CD4-positive, alpha-beta T cell treated with Interleukin-6 at 100 ng/mL for 8 hours (primary cell): Measurements from ENCODE around the gene DUSP8.
A peak's percentile ranks its signal among the peaks of the same experiment; 100 is the strongest.

ENCODE experiments used
- DNase-seq: peaks from one replicate; pipeline ENCODE4 v3.0.0-alpha.2; 2020; ENCODE audit warnings: mixed read lengths, low spot score

The DUSP8 gene

DNA sequence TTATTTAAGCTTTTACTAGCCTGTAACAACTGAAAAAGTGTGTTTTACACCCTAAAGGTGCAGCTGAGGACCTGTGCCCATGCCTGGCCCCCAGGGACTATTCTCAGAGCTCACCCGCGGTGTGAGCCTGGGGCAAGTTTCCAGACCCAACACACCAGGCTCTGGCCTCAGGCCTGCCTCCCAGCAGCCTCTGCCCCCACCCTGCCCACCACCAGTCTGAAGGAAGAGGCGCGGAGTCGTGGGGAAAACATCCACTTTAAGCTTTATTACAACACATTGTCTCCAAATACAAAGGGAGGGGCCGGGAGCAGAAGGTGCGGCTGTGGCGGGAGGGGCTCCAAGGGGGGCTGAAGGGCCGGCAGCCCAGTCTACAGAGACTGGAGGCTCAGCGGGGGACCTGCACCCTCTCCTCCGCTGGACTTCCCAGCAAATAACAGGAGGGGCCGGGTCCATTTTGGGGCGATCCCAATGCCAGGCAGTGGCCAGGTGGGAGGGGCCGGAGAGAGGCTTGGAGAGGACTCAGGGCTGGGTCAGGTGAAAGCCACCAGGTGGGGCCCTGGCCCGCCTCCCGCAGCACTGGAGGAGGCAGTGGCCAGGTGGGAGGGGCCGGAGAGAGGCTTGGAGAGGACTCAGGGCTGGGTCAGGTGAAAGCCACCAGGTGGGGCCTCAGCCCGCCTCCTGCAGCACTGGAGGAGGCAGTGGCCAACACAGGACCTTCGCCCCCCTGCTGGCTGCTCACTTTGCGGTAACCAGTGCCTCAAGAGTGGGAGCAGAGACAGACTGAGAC, 18.1 kb downstream of the DUSP8 start:
- DNase-seq, result no peak

DNA sequence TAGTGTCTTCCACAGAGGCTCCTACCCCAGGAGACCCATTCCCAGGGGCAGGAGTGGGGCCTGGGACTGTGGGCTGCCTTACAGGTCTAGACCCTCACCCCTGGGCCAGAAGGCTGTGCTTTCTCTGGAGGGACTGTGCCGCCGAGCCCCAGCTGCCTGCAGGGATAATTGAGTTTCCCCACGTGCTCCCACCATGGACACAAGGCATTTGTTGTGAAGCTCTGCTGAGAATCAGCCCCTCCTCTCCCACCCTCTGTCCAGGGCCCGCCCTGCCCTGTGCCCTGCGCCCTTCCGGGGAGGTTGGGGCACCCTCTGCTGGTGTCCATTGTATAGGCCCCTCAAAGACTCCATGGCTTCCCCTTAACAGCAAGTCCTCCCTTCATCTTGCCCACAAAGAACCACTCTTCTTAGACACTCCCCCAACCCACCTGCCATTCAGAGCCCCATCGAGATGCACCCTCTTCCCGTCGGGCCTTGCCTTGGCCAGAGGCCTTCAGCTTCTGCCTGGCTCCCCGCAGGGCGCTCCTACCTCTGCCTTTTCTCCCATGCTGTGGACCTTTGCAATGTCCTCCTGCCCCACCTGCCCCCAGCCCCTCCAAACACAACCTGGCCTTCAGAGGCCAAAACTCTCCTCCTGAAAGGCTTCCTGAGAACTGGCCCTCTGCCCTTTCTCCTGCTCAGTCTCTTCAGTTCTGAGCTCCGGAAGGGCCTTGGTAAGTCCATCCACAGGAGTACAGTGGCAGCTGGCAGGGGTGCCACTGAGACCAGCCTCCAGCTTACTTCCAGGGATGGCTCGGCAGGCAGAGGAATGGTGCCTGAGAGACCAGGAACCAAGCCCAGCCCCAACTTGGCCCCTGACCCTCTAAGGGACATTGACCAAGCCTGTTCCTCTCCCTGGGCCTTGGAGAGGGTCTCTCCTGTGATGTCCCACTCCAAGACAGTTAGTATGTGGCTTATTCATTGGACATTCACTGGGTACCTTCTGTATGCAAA, 22.4 kb downstream of the DUSP8 start:
- no peak for DNase-seq

DNA sequence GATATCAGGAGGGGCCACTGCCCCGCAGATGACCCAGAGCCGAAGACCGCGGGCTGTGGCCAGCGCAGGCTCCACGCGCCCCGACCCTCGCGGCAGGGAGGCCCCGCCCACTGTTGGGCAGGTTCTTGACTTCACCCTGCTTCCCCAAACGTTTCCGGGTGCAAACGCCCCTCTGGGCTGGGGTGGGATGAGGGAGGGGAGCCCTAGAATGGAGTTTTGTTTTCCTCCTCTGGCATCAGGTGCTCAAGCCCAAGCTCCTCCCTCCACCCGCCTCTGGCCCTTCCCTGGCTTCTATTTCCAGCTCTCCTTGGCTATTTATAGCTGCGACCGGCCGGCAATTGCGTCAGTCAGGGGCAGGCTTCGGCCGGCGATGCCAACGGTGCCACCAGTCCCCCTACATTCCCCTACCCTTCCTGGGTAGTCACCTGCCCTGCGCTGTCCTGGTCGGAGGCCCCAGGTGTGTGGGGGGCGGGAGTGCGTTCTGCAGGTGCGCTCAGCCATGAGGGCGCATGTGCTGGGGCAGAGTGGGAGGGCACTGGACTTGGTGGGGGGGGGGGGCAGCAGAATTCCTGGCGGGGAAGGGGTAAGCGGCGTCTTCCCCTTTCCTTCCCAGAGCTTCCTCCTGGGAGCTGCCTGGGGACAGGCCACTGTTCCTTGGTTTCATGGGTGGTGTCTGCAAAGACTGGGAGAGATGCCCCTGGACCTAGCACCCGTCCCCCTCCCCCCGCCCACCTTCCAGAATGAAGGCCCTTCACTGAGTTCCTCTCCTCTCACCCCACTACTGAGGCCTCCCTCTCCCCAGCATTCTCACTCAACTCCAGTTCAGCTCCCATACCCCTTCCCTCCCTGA, 23.6 kb downstream of the DUSP8 start:
- DNase-seq, result no peak

DNA sequence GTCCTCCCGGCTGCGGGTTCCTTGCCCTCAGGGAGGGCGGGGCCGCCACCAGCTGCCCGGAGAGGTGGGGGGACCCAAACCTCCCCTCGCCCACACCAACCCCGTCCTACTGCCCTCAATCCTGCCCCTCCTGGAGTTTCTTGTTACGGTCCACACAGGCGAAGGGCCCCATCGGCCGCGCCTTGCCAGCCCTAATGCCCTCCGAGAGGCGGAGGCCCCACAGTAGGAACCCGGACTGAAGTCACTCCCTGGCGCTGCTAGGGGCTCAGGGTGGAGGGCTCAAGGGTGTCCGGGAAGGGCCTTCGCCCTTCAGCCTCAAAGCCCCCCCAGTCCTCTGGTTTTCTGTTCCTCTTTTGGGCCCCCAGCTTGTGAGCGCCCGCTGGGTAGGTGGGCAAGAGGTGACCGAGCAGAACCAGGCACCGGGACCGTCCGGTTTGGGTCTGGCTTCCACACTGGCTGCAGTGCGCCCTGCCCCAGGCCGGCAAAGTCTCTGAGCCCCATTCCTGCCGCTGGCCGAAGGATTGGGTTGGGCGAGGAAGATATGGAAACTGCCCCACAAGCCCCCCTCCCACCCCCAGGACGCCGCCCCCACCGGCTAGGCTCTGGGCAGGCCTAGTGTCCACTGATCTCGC, 24.5 kb downstream of the DUSP8 start:
- DNase-seq, result no peak

DNA sequence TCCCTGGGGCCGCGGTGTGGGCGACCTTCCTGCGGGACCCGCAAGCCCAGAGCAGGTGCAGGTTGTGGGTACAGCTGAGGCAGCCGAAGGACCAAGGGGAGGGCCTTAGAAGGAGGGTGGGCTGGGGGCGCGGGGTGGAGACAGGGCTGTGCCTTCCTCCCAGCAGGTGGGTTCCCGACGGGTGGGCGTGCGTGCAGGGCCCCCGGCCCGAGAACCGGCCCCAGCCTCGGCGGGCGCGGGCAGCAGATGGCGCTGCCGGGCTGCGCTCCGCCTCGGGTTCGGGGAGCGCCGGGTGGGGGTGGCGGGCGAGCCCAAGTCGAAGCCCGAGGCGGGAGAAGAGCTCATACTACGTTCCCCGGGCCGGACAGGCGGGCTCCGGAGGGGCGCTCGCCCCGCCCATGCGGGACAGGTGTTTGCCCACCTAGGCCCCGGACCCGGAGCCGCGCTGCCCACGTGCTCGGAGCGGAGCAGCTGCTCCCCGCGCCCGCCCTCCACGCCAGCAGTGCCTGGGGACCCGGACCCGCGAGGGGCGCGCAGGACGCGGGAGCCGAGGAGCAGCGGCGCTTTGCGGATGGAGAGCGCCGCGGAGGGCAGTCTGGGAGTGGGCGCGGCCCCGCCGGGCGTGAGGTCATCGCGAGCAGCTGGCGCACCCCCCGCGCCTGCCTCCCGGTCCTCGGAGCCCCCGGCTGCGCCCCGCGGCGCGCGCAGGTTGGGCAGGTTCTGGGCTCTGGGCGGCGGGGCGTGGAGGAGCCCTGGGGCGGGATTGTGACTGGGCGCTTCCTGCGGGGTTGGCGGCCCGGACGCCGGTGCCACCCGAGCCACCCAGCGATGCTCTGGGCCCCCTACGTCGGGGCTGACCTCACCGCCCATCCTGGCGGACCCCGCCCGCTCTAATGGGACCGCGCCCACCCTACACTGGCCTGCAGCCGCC, 25.3 kb downstream of the DUSP8 start:
- DNase-seq, result peak; percentile 26

DNA sequence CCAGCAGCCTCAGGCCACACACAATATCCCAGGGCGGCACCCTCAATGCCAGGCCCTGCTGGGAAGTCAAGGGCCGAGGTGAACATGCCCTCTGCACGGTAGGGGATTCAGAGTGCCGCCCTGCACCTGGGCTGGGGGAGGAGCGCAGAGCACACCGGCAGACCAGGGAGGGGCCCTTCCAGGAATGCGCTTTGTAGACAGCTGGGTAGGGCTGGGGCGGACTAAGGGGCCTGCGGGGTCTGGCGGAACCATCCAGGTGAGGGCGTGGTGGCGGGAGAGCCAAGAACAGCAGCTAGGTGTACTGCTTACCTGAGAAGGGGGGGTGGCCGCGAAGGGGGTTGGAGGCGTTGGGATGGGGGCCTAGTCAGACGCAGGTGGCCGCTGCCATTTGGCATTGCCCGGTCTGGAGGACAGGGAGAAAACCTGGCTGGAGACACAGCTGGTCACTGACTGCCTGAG, 26.0 kb downstream of the DUSP8 start:
- DNase-seq, result no peak

GRCh38 chr11:1545432-1545831, 26.6 kb downstream of the DUSP8 start:
- no peak for DNase-seq

- DNase-seq, result no peak
These were observed 27.5 kb downstream of the DUSP8 start for GRCh38 chr11:1544536-1544935.

DNA sequence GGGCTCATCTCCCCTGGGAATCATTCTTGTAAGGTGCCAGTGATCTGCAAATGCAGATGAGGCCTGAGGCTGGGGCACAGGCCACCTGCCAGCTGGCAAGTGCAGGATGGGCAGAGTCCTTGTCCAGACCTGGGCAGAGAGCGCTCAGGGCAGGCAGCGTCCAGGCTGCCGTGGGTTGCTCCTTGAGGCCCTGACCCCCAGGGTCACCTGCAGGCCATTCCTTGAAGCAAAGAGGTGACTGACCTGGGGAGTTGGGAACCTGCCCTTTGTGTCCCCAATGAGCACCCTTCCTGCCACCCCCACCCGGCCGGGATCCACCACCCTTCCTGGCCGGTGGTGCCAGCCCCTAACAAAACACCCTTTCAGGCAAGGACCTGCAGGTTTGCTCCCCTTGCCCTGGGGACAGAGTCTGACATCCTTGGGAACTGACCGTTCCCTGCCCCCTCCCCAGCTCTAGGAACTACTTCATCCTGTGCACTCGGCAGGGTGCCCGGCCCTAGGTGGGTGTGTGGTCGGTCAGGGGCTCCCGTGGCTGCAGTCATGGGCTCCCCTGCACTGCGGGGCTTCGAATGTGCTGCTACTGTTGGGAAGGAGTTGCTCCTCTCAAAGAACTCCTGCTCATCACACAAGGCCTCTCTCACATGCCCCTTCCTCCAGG, 28.3 kb downstream of the DUSP8 start:
- no peak for DNase-seq

GRCh38 chr11:1542267-1542666, 29.8 kb downstream of the DUSP8 start:
- DNase-seq, result no peak

- DNase-seq, result no peak
These were observed 30.4 kb downstream of the DUSP8 start for GRCh38 chr11:1541474-1542204.

GRCh38 chr11:1540074-1540473, 32.0 kb downstream of the DUSP8 start:
- DNase-seq, result no peak

GRCh38 chr11:1538153-1538552, 33.9 kb downstream of the DUSP8 start:
- no peak for DNase-seq

DNA sequence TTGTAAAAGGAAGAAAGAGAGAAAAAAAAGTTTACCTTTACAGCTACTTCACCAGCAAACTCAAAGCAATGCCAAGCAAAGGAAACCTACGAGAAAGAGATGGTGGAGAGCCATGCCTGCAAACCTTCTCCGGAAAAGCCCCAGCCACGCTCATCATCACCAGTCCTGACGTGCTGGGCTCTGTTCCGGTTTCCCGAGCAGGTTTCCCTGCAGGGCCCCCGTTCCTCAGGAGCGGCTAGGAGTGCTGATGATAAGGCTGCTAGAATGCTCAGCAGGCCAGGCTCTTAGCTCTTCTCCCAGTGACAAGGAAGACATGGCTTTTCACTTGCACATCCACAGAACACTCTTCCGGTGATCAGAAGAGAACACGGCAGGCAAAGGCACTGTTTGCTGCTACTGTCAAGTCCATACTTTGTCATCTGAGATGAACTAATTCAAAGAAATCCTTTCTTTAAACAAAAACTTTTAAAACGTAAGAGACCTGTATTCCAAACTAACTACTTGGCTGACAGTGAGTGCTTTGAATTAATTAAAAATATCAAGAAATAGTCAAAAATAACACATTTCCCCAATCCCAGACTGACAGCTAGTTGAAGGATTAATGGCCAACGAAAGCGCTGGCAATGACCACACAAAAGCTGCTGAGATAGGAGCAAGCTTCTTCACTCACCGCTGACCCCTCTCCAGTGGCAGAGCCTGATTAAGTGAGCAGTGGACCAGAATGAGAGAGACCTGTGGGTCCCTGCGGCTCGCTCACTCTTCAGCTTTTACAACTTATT, 35.8 kb downstream of the DUSP8 start:
- DNase-seq, result no peak

- DNase-seq, result no peak
These were observed 37.4 kb downstream of the DUSP8 start for GRCh38 chr11:1534682-1535081.

DNA sequence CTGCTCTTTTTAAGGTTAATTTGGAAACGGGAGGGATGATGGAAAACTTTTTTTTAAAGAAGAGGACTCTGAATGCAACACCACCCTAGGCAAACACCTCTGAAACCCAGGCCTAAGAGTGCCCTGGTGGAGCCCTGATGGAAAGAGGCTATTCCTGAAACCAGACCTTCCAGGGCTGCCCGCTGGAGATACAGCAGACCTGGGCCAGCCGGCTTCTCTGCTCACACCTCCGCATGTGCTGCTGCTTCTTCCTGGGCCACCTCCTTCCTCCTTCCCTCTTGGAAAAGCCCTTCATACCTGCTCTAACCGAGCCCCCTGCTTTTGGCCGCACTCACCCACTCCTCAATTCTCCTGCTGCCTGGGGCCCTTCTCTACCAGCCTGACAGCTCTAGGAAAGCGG, 37.9 kb downstream of the DUSP8 start:
- no peak for DNase-seq

DNA sequence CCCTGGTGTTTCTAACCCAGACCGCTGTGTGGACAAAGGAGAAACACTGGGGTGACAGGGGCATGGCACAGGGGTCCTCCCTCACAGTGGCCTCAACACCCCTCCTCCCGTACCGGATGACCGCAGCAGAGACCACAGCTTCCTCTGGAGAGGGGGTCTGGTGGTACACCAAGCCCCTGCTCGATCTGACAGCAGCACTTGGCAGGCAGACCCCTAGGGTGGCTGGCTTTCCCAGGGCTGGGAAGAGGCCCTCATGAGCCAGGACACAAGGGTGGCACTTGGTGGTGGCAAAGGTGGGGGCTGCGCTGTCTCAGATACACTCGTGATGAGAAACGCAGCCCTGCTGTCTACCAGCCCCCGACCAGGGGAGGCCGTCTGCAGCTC, 38.7 kb downstream of the DUSP8 start:
- DNase-seq, result no peak

DNA sequence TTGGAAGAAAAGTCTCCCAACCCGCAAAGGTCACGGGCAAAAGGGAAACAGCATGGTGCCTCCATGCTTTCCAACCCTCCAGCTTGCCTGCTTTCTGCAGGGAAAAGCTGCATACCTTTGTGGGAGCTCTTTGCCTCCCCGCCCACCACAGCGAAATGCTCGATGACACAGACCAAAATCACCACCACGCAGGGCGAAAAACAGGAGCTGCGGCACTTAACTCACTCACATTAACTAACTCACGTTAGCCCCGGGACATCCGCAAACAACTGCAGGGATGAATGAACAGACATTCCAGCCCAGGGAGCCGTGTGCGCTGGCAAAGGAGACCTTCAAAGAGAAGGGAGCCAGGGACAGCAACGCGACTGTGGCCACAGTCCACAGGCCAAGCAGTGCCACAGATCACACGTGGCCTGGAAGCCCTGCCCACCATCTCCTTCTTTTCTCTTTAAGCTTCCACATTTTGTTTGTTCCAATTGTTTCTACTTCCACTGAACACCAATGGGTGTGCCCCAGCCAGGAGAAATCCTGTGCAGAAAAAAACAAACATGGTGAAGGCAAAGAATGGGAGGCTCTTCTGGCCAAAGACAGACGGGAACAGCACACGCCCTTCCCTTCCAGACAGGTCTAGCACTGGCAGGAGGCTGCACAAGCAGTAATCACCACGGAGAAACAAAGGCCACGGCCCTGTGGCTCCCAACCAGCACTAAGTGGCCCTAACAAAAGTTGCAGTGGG, 39.3 kb downstream of the DUSP8 start:
- no peak for DNase-seq
